PFSK-1 (cell line): ENCODE results near the gene ZNF407.

Experiments
- FOXP2 ChIP-seq: optimal IDR thresholded peaks from 2 replicates; pipeline ENCODE3; 2011; ENCODE audit warnings: borderline replicate concordance, control low read depth, inconsistent platforms; ENCODE audit not compliant: insufficient read depth; ENCODE audit errors: extremely low read length, extremely low read depth
- POLR2AphosphoS5 ChIP-seq: IDR thresholded peaks from 2 replicates; pipeline ENCODE4 v1.6.1; 2012; ENCODE audit warnings: low read depth, mild to moderate bottlenecking, control low read depth, low read length, moderate library complexity
- REST ChIP-seq, 2 experiments: IDR thresholded peaks; 2 replicates each; pipeline versions ENCODE4 v1.6.1 to v1.8.0; 2011 to 2012; ENCODE audit warnings: low read depth in 2 of 2, low read length in 2 of 2, control low read depth in 1 of 2, inconsistent platforms in 1 of 2, mild to moderate bottlenecking in 1 of 2, moderate library complexity in 1 of 2; ENCODE audit not compliant: insufficient read depth in 1 of 2

GRCh38 chr18:74935434-74935833 is 337.8 kb downstream of the ZNF407 start:
- TF ChIP-seq REST (IDR thresholded peaks at IDR 0.05; ENCODE audit: insufficient read depth in 1 of 2, low read depth in 2 of 2, low read length in 2 of 2) (no peak), POLR2AphosphoS5 (no peak), FOXP2 (no peak)
